GOT3 (cell line): Measurements from ENCODE around the gene HS6ST3.
A peak's percentile ranks its signal among the peaks of the same experiment; 100 is the strongest.
"Not testable (repeated sequence)": the region's sequence is repeated elsewhere in the genome, so short reads cannot be mapped to it uniquely, and the experiment has no call there.

ENCODE experiments used
- DNase-seq: peaks from one replicate; lab custom pipeline; 2025; ENCODE audit warnings: mixed read lengths; lab: John Stamatoyannopoulos, UW

Gene HS6ST3

DNA sequence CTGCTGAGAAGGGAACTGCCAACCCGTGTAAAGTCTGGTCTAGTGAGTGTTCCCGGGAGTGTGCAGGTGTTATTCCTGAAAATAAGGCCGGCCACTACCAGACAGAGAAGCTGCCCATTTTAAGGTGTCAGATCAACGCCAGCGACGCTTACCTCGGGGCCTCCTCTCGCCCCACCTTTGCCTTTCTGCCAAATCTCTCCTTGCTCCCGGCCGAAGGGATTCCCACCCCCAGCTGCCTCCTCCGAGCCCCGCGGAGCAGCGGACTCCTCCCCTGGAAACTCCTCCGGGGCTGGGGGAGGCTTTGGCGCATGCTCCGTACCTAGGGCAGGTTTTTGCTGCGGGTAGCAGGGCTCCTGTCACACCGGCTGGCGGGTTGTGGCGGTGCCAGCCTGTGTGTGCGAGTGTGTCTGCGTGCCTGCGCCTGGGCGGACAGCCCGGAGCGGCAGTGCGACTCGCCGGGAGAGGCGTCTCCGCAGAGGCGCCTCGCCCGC, at the start of gene HS6ST3:
TSS of gene HS6ST3 (plus strand) at position 359 of the 491 bp plus-strand sequence.
- DNase-seq: no peak

DNA sequence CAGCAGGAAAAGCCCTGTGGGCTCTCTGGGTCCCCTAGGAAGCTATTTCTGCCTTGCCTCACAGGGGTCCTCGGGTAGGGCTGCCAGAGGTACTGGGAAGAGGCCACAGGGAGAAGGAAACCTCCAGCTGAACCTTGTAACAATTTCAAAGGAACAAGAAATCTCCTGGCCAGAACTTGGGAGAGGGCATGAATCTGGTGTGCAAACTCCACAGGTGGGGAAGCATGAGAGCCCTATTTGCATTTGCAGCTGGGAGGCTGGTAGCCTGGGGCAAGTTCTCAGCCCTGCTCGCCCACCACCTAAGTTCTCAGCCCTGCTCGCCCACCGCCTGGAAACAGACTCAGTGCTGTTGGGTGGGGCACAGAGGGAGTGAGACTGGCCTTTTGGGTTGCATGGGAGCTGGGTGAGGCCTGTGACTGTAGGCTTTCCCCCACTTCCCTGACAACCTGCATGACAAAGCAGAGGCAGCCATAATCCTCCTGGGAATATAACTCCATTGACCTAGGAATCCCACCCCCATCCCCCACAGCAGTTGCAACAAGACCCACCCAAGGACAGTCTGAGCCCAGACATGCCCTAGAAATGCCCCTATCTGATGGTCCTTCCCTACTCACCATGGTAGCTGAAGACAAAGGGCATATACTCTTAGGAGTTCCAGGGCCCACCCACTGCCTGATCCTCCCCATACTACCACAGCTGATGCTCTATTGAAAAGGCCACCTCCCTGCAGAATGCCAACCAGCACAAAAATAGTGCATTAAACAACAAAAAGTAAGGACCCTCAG, 48.4 kb upstream of the HS6ST3 start:
- no peak for DNase-seq

DNA sequence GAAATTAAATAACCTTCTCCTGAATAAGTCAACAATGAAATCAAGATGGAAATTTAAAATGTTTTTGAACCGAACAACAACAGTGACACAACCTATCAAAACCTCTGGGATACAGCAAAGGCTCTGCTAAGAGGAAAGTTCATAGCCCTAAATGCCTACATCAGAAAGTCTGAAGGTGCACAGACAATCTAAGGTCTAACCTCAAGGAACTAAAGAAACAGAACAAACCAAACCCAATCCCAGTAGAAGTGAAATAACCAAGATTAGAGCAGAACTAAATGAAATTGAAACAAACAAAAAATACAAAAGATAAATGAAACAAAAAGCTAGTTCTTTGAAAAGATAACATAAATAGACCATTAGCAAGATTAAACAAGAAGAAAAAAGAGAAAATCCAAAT, 45.7 kb upstream of the HS6ST3 start:
- DNase-seq: no peak

DNA sequence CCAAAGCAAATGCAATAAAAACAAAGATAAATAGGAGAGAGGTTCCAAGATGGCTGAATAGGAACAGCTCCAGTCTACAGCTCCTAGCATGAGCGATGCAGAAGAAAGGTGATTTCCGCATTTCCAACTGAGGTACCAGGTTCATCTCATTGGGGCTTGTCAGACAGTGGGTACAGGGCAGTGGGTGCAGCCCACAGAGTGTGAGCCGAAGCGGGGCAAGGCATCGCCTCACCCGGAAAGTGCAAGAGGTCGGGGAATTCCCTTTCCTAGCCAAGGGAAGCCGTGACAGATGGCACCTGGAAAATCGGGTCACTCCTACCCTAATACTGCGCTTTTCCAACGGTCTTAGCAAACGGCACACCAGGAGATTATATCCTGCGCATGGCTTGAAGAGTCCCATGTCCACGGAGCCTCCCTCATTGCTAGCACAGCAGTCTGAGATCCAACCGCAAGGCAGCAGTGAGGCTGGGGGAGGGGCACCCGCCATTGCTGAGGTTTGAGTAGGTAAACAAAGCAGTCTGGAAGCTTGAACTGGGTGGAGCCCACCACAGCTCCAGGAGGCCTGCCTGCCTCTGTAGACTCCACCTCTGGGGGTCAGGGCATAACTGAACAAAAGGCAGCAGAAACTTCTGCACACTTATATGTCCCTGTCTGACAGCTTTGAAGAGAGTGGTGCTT, 43.3 kb upstream of the HS6ST3 start:
- DNase-seq: not testable (repeated sequence)

DNA sequence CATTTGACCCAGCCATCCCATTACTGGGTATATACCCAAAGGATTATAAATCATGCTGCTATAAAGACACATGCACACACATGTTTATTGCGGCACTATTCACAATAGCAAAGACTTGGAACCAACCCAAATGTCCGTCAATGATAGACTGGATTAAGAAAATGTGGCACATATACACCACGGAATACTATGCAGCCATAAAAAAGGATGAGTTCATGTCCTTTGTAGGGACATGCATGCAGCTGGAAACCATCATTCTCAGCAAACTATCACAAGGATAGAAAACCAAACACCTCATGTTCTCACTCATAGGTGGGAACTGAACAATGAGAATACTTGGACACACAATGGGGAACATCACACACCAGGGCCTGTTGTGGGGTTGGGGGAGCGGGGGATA, 39.0 kb upstream of the HS6ST3 start:
- DNase-seq: not testable (repeated sequence)

DNA sequence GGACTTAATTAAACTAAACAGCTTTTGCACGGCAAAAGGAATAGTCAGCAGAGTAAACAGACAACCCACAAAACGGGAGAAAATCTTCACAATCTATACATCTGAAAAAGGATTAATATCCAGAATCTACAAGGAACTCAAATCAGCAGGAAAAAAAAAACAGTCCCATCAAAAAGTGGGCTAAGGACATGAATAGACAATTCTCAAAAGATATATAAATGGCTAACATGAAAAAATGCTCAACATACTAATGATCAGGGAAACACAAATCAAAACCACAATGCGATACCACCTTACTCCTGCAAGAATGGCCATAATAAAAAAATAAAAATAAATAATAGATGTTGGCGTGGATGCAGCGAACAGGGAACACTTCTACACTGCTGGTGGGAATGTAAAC, 38.4 kb upstream of the HS6ST3 start:
- DNase-seq: not testable (repeated sequence)

DNA sequence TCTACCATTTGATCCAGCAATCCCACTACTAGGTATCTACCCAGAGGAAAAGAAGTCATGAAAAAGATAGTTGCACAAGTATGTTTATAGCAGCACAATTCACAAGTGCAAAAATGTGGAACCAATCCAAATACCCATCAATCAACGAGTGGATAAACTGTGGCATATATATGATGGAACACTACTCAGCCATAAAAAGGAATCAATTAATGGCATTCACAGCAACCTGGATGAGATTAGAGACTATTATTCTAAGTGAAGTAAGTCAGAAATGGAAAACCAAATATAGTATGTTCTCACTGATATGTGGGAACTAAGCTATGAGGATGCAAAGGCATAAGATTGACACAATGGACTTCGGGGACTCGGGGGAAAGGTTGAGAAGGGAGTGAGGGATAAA, 38.0 kb upstream of the HS6ST3 start:
- DNase-seq: not testable (repeated sequence)

DNA sequence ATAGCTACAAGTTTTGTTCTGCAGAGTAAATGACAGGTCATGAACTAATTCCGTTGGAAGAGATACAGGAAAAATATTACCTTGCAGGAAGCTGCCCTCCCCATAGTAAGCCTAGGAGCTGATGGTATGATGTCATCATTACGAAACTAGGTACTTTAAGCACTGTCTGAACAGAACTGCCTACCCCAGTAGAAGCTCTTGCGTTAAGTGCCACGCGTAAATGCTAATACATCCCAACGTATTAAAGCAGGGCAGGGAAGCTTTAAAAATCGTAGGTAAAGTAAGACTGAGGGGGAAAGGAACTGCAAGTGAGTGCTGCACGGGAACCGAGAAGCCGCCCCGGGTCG, 37.3 kb upstream of the HS6ST3 start:
- no peak for DNase-seq

DNA sequence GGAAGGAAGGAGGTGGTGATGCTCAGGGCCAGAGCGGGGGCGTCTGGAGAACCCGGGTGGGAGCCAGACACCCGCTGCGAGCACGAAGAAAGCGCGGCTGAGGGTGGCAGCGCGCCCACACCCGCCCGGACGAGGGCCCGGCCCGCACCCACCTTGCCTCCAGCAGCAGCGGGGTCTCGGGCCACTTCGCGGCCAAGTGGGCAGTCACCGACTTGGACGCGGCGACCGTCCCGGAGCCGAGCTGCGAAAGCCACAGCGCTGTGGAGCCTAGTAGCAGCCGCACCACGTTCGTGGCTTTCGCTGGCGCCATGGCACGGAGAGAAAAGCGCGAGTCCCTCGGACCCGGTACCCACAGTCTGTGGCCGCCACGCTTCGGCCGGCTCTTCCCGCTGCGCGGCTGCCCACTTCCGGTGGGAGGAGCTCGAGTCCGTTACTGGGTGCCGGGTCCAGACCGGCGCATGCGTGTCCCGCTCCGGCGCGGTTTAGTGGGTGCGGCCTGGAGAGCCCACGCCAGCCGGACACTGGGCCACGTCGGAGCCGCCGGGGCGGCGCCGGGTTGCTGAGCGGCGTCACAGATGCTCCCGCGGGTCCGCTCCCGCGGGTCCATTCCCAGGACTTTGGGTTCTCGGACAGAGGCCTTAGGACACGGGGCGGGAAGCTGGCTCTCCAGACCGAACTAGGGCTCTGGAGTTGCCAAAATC, 36.8 kb upstream of the HS6ST3 start, which contains the start of gene UGGT2:
TSS of gene UGGT2 (minus strand) at position 399 of the 701 bp plus-strand sequence. CDS start at position 310, 89 bp downstream.
- DNase-seq: peak; percentile 82

DNA sequence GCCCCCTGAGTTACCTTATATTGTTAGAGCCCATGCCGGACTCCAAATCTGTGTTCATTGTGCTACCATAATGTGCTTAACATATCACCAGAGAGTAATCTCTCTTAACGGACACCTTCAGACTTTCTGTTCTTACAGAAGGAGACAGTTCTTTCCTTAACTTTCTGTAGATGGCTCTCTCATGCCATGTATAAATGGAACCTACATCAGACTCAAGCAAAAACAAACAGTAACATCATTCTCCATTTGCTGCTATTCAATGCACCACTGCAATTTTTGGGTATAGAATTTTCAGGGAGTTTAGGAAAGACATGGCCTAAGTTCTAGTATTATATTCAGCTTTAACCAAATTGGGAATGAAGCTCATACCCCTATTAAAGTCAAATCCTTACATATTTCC, 24.1 kb upstream of the HS6ST3 start:
- no peak for DNase-seq

DNA sequence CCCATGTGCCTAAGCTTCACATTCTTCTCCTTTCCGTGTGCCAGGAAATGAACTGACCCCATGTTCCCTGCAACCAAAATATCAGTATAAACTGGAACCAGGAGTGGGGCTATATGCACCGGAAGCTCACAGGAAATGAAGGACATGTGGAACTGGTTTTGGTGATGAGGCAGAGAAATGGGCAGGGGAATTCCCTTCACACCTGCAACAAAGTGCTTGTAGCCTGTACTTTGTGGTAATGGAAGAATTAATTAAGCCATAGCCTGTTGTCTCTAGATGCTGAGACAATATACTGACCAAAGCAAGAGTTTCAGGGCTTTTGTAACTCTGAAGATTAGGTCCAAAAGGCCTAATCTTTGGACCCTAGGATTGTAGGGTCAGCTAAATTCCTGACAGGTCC, 21.2 kb upstream of the HS6ST3 start:
- no peak for DNase-seq

DNA sequence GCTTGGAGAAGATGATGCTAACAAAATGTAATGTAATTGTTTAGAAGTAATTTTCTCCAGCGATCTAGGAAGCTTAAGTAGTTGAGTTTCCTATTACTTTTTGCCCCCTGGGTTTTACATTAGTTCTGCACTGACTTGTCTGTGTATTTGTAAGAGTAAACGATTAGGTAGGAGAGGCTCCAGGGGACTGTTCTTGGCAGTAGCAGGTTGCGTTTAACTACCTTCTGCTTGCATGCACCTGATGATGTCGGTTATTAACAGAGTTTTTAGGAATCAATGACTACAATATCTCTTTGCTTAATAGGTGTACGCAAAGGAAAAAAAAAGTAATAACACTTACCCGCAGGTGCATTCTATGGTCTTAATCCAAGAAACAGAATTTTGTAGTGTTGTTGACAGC, 18.4 kb upstream of the HS6ST3 start:
- no peak for DNase-seq

DNA sequence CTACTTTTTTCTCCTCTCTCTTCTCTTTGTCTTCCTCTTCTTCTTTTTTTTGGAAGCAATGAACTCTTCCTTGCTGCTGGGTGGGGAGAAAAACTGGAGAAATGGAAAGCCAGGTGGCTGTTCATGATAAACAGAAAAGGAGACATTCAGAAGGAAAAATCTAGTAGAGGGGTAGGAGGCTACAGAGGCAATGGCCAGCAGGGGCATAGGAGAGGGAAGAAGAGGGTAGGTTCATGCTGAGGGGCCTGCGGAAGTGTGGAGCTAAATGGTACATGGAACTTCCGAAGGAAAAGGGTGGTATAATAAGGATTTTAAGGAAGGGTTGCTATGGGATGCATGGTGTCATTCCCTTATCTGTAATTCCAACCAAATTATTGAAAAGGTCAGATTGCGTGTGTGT, 17.5 kb upstream of the HS6ST3 start:
- DNase-seq: no peak

DNA sequence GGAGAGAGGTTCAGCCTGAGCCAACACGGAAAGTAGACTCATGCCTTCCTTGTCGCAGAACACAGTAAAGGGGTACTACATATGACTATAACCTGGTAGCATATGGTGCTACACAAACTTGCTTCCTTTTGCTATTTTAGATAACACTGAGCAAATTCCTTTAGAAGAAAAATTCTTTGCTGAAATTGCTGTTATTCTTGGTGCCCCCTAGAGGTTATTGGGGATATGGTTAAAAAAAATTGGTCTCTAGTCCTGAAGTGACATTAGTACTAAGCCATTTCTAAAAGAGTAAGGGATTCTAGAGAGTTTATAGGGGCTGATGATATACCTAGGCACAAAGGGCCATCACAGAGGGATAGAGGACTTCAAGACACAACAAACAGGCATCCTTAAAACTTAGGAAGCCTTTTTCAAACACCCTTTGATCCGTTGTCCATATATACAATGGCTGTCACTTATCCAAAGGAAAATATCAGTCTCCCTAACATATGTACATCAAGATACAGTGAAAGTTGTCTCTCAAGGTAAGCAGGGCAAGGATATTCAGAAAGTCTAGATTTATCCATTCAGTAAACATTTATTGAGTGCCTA, 13.9 kb upstream of the HS6ST3 start:
- DNase-seq: no peak

DNA sequence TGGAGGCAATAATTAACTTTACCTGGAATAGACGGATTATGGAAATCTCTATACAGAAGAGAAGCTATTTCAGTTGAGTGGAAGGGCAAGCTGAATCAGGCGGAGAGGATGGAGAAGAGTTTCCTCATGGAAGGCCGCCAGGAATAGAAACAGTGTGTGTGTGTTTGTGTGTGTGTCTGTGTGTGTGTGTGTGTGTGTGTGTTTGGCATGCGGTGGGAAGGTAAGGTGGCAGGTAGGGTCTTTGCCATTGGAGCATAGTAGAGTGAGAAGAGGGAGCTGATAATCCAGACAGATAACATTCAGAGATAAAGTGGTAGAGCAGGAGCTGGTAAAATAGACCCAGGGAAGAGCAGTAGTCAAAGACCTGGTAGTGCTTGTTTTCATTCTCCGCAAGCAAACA, 9.2 kb upstream of the HS6ST3 start:
- no peak for DNase-seq

DNA sequence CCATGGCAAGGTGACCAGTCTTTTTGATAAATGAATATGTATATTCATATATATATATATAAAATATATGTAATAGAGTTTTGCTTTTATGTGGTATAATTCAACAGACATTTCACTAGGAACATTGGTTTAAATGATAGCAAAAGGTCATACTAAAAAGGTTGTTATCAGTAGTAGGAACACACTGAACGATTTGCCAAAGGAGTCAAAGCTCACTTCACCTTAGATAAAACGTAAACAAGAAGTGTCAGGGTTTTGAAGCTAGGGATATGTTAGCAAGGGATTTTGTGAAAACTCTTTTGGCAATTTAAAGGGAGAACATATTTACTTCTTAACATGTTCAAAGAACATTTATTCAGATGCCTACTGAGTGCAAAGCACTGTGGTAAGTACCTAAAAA, 8.0 kb upstream of the HS6ST3 start:
- no peak for DNase-seq

DNA sequence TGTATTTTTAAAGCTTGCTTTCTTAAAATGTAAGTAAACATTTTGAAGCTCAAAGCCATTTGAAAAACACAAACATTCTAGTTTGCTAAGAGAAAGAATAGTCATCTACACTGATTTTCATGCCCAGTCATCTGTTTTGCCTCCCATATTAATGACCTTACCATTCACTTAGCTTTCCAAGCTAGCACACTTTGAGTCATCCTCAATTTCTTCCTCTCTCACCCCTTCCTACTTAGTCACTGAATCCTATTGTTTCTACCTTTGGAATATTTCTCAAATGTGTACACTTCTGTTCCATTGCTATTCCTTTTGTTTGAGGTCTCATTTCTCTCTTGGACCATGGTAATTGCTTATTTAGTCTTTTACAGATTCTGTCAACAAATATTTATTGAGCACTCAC, 7.3 kb upstream of the HS6ST3 start:
- no peak for DNase-seq

DNA sequence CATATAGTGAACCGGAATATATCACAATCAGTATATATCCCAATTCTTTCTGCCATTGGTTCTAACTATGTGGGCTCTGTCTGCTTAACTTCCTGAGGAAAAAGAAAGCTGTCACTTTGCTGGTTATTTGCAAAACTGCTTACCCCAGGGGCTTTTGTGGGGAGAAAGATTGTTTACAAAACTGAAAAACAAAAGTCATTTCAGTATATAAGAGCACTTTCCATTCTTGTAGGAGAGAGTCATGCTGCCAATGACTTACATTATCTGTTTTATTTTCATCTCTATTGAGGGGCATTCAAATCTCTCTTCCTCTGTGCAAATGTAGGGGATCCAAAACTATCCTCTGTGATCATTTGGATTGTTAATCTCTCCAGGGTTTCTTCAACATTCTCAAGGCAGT, 3.2 kb upstream of the HS6ST3 start:
- DNase-seq: no peak

DNA sequence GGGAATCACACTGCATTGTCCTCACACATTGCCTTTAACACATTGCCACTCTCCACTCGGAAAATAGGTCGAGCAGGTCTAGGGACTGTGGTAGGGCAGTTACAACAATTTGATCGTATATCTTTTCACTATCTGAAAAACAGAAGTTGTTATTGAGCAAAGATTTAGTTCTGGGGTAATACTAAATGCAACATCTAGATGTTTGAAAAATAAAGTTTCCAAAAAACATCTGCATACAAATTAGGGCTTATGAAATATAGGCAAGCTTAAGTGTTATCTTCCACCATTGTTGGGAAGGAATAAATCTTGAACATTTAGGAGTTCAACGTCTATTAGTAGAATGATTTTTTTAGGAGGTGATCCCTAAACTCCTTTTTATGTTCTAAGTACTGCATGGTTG, 768 bp upstream of the HS6ST3 start:
- DNase-seq: no peak

DNA sequence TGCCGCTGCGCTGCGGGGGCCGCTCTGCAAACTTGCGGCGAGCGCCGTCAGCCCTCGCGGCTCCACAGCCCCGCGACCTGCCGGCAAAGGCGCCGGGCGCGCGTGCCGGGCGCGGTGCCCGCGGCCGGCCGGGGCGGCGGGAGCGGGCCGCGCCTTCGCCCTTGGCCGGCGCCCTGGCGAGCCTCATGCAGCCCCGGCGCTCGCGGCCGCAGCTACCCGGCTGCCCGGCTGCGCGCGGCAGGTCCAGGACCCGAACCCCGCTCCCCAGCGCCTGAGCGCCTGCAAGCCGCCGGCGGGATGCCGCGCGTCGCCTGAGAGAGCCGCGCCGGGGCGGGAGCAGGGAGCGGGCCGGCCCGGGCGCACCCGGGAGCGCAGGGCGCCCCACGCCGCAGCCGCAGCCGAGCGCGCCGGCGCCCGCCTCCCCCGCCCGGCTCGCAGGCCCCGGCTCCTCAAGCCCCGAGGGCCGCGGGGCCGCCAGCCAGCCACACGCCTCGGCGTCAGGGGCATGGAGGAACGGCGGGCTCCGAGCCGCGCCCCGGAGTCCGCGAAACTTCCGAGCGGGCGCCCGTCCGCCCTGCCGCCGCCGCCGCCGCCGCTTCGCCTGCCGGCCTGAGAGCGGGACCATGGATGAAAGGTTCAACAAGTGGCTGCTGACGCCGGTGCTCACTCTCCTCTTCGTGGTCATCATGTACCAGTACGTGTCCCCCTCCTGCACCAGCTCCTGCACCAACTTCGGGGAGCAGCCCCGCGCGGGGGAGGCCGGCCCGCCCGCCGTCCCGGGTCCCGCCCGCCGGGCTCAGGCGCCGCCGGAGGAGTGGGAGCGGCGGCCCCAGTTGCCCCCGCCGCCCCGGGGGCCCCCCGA, 564 bp downstream of the HS6ST3 start:
- no peak for DNase-seq
